Gastrocnemius medialis (tissue), 4 donors: ENCODE measurements around the gene CYP4F11. TPM values are rescaled to one million over a fixed set of nuclear protein-coding genes. Genes with fewer than 3 reads are reported as not detected.

Experiments
- ATAC-seq, 2 donors: fragments of 150-250 bp; one replicate each; pipeline ENCODE4 v1.9.1; 2016
- DNase-seq, 2 donors: peaks; one replicate each; pipeline ENCODE4 v3.0.0-alpha.2; 2019
- H3K27ac ChIP-seq, 4 donors: fragments of 200-600 bp; sonication (generic); 1 replicate in 1 of 4; 2 replicates in 3 of 4; pipeline ENCODE4 v1.5.1; 2016 to 2018; ENCODE audit warnings: mild to moderate bottlenecking in 2 of 4, moderate library complexity in 1 of 4
- H3K27me3 ChIP-seq, 3 donors: fragments of 200-600 bp; sonication (generic) in 2 of 3; 1 replicate in 1 of 3; 2 replicates in 2 of 3; pipeline versions ENCODE4 v1.5.1 to v1.6.0; 2016 to 2019; ENCODE audit warnings: mild to moderate bottlenecking in 1 of 3, moderate library complexity in 1 of 3
- H3K36me3 ChIP-seq, 2 donors: fragments of 200-600 bp; sonication (generic) in 1 of 2; one replicate each; pipeline ENCODE4 v1.5.1; 2017 to 2018
- H3K4me1 ChIP-seq, 2 donors: fragments of 200-600 bp; sonication (generic) in 1 of 2; one replicate each; pipeline ENCODE4 v1.5.1; 2016 to 2017; ENCODE audit warnings: mild to moderate bottlenecking in 2 of 2
- H3K4me3 ChIP-seq, 4 donors: fragments of 200-600 bp; sonication (generic) in 3 of 4; 1 replicate in 1 of 4; 2 replicates in 3 of 4; pipeline ENCODE4 v1.5.1; 2016 to 2019; ENCODE audit warnings: mild to moderate bottlenecking in 2 of 4
- H3K9me3 ChIP-seq, 3 donors: fragments of 200-600 bp; sonication (generic) in 2 of 3; 1 replicate in 1 of 3; 2 replicates in 2 of 3; pipeline ENCODE4 v1.5.1; 2016 to 2019
- POLR2A ChIP-seq, 2 donors: fragments of 450-650 bp; IDR thresholded peaks; one replicate each; pipeline ENCODE4 v1.6.1; 2017; ENCODE audit warnings: antibody characterized with exemption in 2 of 2, mild to moderate bottlenecking in 2 of 2, moderate library complexity in 2 of 2
- in situ Hi-C, 4 donors: fragments of 200-750 bp; cut with MboI; loops; one replicate each; pipeline versions ENCODE4 v1.15.0 to v1.8.0; 2017; ENCODE audit warnings: low sequenced_read_pairs in 4 of 4
- intact Hi-C: fragments of 100-400 bp; cut with DNase I; formaldehyde crosslinking; loops from one replicate; pipeline ENCODE4 v1.15.1; 2023; ENCODE audit warnings: low total_unique reads
- total RNA-seq, 4 donors: library from RNA; depleted of rRNA; stranded (reverse); fragments of >200 nt; gene quantifications; one replicate each; pipeline versions ENCODE4 v1.1.0 to v1.2.3, GENCODE V29; 2016
- TF ChIP-seq, protein P1 (sequence below), 5 experiments: fragments of 450-650 bp in 3 of 5; fragments of 200-600 bp in 2 of 5; sonication (generic) in 2 of 5; IDR thresholded peaks in 4 of 5; conservative IDR thresholded peaks in 1 of 5; 1 replicate in 4 of 5; 2 replicates in 1 of 5; pipeline ENCODE4 v1.5.1; 2016 to 2019; ENCODE audit warnings: antibody characterized with exemption in 5 of 5, mild to moderate bottlenecking in 3 of 5, moderate library complexity in 3 of 5

CYP4F11 gene
- total RNA-seq, 4 donors from 2014 or later: 0.10 to 0.86 (median 0.32) TPM

DNA sequence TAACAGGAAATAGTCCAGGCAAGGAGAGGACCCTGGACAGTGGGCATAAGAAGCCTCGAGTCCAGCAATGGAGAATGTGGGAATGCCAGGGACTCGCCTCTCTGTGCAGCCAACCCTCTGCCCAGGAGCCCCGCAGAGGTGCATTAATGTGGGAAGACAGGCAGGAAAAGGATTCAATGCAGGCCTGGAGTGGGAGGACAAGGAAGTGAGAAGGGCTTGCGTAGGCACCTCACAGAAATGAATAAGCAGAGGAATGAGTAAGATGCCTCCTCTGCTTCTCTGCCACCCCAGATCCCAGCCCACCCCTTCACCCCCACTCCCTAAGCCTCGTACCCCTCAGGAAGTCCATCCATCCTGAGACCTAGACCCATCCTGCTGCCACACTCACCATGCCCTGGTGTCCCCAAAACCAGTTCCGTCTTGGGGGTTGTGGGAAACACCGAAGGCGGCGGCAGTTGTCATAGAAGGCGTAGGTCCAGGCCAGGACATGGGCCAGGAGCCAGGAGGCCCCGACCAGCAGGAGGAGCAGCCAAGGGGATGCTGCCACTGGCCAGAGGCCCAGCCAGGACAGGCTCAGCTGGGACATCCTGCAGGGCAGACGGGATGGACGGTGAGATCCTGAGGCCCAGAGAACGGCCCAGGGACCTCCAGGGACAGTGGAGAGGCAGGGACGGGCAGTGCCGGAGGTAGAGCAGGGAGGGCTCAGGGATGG is 37.1 kb downstream of the CYP4F11 start:
- Histone ChIP-seq H3K4me3 (no peak overlapping the region), H3K27ac (no peak overlapping the region), H3K4me1 (no peaks in the 10 kb centered on the region), H3K9me3 (no peaks in the 10 kb centered on the region), H3K27me3 (peaks cover 2 to 5% (median 4%) of the 10 kb centered on the region in 3 donors), H3K36me3 (no peaks in the 10 kb centered on the region)
- TF ChIP-seq POLR2A (IDR thresholded peaks at IDR 0.05): no peak
- TF ChIP-seq, protein P1, sequence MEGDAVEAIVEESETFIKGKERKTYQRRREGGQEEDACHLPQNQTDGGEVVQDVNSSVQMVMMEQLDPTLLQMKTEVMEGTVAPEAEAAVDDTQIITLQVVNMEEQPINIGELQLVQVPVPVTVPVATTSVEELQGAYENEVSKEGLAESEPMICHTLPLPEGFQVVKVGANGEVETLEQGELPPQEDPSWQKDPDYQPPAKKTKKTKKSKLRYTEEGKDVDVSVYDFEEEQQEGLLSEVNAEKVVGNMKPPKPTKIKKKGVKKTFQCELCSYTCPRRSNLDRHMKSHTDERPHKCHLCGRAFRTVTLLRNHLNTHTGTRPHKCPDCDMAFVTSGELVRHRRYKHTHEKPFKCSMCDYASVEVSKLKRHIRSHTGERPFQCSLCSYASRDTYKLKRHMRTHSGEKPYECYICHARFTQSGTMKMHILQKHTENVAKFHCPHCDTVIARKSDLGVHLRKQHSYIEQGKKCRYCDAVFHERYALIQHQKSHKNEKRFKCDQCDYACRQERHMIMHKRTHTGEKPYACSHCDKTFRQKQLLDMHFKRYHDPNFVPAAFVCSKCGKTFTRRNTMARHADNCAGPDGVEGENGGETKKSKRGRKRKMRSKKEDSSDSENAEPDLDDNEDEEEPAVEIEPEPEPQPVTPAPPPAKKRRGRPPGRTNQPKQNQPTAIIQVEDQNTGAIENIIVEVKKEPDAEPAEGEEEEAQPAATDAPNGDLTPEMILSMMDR (IDR thresholded peaks at IDR 0.05 in 4 of 5, conservative IDR thresholded peaks at IDR 0.05 in 1 of 5): no peak
- in situ Hi-C loops (no loop called here), intact Hi-C loops (no loop called here)
- DNase-seq (no peak), ATAC-seq (no peak)

DNA sequence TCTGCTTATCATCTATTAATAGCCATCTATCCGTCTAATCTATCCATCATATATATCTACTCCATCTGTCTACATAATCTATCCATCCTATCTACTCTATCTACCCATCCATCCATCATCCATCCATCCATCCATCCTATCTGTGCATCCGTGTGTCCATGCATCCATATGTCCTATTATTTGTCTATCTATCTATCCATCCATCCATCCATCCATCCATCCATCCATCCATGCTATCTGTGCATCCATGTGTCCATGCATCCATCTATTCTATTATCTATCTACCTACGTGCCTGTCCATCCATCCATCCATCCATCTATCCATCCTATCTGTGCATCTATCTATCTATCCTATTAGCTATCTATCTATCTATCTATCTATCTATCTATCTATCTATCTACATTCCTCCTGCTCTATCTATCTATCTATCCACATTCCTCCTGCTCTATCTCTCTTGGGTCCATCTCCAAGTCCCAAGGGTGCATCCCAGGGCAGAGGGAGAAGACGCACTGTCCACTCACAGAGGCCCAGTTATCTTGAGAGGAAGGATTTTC is 38.4 kb downstream of the CYP4F11 start:
- in situ Hi-C loops (no loop called here), intact Hi-C loops (no loop called here)
- H3K9me3 ChIP-seq: no peaks in the 10 kb centered on the region
- TF ChIP-seq, protein P1 (IDR thresholded peaks at IDR 0.05 in 4 of 5, conservative IDR thresholded peaks at IDR 0.05 in 1 of 5): no peak
- TF ChIP-seq POLR2A (IDR thresholded peaks at IDR 0.05): no peak
- H3K36me3 ChIP-seq: no peaks in the 10 kb centered on the region
- H3K27ac ChIP-seq: no peak overlapping the region
- ATAC-seq: no peak
- no peaks in the 10 kb centered on the region for H3K4me1 ChIP-seq
- DNase-seq: no peak
- no peak overlapping the region for H3K4me3 ChIP-seq
- H3K27me3 ChIP-seq: peaks cover 2 to 5% (median 4%) of the 10 kb centered on the region in 3 donors

DNA sequence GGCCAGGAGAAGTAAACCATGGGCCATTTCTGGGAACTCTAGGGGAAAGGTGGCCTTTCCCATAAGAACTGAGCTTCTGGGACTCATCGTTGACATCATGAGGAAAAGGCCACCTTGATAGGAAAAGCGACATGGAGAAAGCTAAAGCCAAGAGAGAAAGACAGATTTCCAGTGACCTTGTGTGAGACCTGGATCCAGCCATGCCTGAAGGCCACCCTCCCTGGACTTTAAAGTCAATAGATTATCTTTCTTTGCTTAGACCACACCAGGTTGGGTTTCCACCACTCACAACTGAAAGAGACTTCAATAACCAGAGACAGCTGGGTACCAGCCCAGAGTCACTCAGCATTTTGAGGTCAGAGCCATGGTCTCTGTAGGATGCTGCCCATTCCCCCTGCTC is 40.0 kb downstream of the CYP4F11 start:
- ATAC-seq (no peak), DNase-seq (no peak)
- Histone ChIP-seq H3K4me3 (no peak overlapping the region), H3K9me3 (no peaks in the 10 kb centered on the region), H3K27me3 (peaks cover 0 to 4% (median 2%) of the 10 kb centered on the region in 3 donors), H3K4me1 (no peaks in the 10 kb centered on the region), H3K36me3 (no peaks in the 10 kb centered on the region), H3K27ac (no peak overlapping the region)
- no peak for TF ChIP-seq POLR2A (IDR thresholded peaks at IDR 0.05)
- TF ChIP-seq, protein P1 (IDR thresholded peaks at IDR 0.05 in 4 of 5, conservative IDR thresholded peaks at IDR 0.05 in 1 of 5): no peak
- intact Hi-C loops: no loop called here
- in situ Hi-C loops: no loop called here

DNA sequence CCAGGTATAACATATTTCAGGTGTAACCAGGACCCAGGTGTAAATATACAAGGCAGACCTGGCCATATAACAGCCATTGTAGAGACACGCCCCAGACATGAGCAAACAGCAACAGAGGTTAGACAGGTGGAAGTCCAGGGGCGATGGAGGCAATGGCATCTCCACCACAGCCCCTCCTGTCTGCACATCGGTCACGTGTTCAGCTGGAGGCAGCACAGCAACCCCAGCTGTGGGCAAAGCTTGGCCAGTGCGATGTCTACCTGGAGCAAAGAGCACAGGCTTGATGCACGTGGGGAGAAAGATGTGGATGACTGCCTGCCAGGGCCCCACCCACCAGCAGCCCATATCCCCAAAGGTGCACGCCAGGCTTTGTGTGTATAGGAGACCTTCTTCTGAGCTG is 40.9 kb downstream of the CYP4F11 start:
- Histone ChIP-seq H3K4me1 (no peaks in the 10 kb centered on the region), H3K27me3 (peaks cover 0 to 2% (median 0%) of the 10 kb centered on the region in 3 donors), H3K27ac (no peak overlapping the region), H3K36me3 (no peaks in the 10 kb centered on the region), H3K4me3 (no peak overlapping the region), H3K9me3 (no peaks in the 10 kb centered on the region)
- in situ Hi-C loops: no loop called here
- intact Hi-C loops: no loop called here
- DNase-seq (no peak), ATAC-seq (no peak)
- no peak for TF ChIP-seq POLR2A (IDR thresholded peaks at IDR 0.05)
- TF ChIP-seq, protein P1 (IDR thresholded peaks at IDR 0.05 in 4 of 5, conservative IDR thresholded peaks at IDR 0.05 in 1 of 5): no peak
